GM18909 (cell line): ENCODE measurements around the gene TMEM143.

Source experiments
- ATAC-seq: cut with Tn5 transposase; IDR thresholded peaks from one replicate; pipeline ENCODE4 v1.9.1; 2021; ENCODE audit warnings: mild to moderate bottlenecking; ENCODE audit not compliant: unreplicated experiment, poor library complexity

TMEM143 gene

GRCh38 chr19:48361912-48362311 lies 1.8 kb downstream of the TMEM143 start:
- ATAC-seq: no peak

DNA sequence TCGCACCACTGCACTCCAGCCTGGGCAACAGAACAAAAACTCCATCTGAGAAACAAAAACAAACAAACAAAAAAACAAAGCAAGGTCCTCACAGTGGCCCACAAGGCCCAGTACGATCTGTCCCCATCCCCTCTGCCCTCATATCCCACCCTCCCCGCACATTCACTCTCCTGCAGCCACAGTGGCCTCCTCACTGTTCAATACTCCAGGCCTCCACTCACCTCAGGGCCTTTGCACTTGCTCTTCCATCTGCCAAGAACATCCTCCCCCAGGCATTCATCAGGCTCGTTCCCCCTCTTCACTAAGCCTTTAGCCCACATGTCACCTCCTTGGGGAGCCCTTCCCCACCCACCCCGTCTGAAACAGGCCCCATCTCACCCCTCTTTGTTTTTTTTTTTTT lies 4.6 kb downstream of the TMEM143 start:
- ATAC-seq: no peak

DNA sequence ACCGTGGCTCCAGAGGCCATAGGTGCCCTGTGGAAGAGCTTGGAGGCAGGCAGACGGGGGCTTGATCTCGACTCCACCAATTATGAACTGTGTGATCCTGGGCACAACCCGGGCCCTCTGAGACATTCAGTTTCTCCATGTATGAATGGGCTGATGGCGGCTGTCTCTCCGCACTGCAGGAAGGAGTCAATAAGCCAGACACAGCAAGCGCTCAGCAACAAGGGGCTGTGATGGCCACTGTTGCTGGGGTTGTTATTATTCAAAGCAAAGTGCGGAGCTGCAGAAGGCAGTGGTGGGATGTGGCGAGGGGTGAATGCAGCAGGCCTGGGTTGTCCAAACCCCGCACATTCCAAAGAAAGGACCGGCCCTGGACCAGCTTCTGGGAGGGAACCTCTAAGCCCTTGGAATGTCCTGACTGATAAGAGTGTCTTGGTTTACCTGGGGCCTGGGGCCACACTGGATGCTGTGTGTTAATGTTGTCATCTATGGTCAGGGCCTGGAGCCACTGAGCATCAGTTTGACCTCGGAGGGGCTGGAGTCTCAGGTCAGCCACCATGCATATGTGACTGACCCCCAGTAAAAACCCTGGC lies 8.3 kb downstream of the TMEM143 start:
- no peak for ATAC-seq

GRCh38 chr19:48354332-48354992 lies 9.3 kb downstream of the TMEM143 start:
- no peak for ATAC-seq

GRCh38 chr19:48353677-48354076 lies 10.1 kb downstream of the TMEM143 start:
- ATAC-seq: no peak

DNA sequence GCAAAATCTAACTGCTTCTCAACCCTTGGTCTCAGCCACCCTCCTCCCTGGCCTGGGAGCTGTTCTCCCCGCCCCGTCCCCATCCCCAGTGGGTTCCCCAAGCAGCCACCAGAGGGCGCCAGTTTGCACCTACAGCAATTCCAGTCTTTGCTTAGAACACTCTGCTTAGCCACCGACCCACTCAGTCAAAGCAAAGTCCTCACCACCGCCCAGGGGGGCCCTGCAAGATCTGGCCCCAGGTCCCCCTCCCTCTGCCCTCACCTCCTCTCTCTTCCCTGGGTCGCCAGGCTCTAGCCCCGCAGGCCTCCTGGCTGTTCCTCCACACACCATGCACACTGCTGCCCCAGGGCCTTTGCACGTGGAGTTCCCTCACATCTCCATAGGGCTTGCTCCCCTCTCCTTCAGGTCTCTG lies 12.4 kb downstream of the TMEM143 start:
- no peak for ATAC-seq

DNA sequence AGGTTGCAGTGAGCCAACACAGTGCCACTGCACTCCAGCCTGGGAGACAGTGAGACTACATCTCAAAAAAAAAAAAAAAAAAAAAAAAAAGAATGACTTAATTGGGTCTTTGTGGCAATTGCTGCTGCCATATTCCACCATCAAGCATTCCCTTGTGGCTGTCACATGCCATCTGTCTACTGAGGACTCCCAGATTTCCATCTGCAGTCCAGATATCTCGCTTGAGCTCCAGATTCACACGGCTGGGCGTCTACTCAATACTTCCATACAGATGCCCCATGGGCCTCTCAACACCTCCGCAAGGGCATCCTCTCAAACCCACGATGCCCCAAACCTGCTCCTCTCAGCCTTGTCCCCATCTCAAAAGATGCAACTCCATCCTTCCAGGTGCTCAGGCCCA lies 12.9 kb downstream of the TMEM143 start:
- no peak for ATAC-seq

DNA sequence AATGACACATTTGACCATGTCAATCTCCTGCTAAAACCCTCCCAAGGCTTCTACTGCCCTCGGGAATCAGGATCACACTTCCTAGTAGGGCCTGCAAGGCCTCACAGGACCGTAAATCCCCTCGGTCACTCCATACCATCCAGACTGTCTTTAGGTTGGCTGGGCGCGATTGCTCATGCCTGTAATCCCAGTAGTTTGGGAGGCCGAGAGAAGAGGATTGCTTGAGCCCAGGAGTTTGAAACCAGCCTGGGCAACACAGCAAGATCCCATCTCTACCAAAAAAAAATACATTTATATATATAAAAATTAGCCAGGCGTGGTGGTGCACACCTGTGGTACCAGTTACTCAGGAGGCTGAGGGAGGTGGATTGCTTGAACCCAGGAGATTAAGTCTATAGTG lies 15.0 kb downstream of the TMEM143 start:
- no peak for ATAC-seq

DNA sequence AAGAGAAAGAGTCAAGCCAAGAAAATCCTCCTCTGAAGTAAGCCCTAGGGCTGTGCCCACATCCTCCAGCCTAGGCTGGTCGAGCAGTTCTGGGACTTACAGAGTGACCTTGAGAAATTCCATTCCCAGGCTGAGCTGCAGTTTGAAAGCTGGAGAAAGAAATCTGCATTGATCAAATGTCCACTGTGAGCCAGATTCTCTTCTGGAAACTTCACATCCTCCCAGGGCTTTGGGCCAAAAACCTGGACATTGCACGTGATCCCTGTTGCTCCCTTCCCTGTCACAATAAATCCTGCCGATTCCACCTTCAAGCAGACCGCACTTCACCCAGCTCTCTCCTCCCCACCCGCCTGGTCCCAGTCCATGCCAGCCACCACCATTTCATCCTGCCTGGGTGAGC lies 15.7 kb downstream of the TMEM143 start:
- ATAC-seq: no peak

GRCh38 chr19:48346191-48346590 lies 17.5 kb downstream of the TMEM143 start:
- no peak for ATAC-seq

DNA sequence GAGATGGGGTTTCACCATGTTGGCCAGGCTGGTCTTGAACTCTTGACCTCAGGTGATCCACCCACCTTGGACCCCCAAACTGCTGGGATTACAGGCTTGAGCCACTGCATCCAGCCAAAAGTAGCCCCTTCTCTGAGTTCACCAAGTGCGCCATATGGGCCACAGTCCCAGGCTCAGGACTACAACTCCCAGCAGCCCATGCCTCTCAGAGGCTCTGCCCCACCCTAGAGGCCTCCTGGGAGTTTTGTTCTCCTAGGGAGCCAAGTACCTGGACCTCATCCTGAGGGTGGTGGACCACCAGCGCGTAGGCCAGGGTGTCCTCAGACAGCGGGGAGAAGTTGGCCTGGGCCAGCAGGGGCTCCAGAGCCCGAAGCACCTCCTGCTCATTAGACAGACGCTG lies 18.8 kb downstream of the TMEM143 start:
- ATAC-seq: no peak

DNA sequence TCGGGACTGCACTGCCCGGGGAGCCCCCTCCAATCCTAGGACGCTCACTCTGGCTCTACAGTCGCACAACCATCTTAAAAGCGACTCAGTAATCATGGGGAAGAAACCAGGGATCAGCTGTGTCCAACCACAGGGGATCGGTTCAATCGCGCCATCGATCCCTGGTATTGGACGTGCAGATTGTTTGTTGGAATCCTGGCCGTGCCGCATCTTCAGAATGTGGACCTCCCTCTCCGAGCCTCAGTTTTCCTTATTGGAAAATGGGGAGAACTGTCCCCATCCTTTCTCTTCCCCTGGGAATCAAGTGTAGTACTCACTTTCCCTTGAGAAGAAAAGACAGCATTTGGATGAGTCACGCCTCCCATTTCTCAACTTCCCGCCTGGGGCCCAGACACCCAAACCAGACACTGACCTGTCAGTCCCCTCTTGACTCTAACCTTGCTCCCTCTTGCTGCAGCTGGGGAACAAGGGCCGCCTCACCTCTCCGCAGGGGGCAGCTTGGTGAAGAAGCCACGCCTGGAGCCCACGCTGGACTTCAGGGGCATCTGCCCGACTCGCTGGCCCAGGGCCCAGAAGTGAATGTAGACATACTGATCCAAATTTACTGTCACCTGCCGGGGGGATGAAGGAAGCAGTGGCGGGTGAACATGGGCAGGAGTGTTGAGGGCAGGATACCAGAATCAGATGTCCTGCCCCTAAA lies 20.7 kb downstream of the TMEM143 start:
- no peak for ATAC-seq

DNA sequence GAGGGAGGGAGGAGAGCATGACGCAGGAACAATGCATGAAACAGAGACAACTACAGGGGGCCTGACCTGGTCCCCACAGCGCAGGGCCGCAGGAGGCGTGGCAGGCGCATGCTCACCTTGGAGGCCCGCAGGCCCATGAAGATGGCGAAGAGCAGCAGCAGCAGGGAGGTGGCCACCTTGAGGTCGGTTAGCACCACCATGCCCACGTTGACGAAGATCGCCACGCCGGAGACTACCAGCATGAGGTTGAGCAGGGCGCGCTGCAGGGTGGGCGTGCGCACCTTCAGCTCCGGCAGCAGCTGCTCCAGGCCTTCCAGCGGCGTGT lies 21.4 kb downstream of the TMEM143 start:
- ATAC-seq: no peak

DNA sequence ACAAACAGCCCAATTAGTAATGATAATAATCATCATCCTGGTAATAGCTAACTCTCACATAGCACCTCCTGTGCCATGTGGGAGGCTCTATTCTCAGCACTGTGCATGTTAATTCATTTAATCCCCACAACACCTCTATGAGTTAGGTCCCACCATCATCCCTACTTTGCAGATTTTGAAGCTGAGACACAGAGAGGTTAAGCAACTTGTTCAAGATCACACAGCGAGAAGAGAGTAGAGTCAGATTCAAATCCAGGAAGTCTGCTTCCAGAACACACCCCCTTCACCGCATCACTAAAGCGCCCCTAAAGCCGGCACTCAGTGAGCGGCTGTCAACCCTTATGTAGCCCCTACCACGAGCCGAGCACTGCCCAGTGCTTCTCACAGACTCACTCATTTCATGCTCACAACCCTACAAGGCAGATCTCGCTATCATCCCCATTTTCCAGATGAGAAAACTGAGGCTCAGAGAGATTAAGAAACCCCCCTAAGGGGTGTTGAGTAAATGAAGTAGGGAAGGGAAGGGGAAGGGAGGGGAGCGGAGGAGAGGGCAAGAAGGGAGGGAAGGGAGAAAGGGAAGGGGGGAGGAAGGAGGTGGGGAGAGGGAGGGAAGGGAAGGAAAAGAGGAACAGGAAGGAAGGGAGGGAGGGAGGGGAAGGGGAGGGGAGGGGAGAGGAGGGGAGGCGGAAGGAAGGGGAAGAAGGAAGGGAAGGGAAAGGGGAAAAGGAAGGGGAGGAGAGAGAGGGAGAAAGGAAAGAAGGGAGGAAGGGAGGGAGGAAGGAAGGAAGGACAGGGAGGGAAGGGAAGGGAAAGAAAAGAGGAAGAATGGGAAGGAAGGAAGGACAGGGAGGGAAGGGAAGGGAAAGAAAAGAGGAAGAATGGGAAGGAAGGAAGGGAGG lies 22.0 kb downstream of the TMEM143 start:
- no peak for ATAC-seq

GRCh38 chr19:48340995-48341394 lies 22.7 kb downstream of the TMEM143 start:
- no peak for ATAC-seq

GRCh38 chr19:48338802-48339503 lies 24.8 kb downstream of the TMEM143 start:
- ATAC-seq: no peak

- ATAC-seq: no peak
Measured at GRCh38 chr19:48338253-48338755, 25.4 kb downstream of the TMEM143 start.

GRCh38 chr19:48333467-48334384 lies 30.0 kb downstream of the TMEM143 start:
- peak; percentile 58 for ATAC-seq
